ENCODE results near the gene NOS1AP.

GRCh38 chr1:162368451-162368850 lies 299.0 kb downstream of the NOS1AP start:
- TF ChIP-seq POLR2A (IDR thresholded peaks at IDR 0.05), result no peak
- TF ChIP-seq, protein P1, sequence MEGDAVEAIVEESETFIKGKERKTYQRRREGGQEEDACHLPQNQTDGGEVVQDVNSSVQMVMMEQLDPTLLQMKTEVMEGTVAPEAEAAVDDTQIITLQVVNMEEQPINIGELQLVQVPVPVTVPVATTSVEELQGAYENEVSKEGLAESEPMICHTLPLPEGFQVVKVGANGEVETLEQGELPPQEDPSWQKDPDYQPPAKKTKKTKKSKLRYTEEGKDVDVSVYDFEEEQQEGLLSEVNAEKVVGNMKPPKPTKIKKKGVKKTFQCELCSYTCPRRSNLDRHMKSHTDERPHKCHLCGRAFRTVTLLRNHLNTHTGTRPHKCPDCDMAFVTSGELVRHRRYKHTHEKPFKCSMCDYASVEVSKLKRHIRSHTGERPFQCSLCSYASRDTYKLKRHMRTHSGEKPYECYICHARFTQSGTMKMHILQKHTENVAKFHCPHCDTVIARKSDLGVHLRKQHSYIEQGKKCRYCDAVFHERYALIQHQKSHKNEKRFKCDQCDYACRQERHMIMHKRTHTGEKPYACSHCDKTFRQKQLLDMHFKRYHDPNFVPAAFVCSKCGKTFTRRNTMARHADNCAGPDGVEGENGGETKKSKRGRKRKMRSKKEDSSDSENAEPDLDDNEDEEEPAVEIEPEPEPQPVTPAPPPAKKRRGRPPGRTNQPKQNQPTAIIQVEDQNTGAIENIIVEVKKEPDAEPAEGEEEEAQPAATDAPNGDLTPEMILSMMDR (IDR thresholded peaks at IDR 0.05), result no peak
